Measurements from ENCODE around the gene PPP1CA.
A peak's percentile ranks its signal among the peaks of the same experiment; 100 is the strongest.

PPP1CA gene

GRCh38 chr11:67401495-67402191 lies at the start of gene PPP1CA:
PPP1CA (minus strand) TSS chr11:67401858; CDS start chr11:67401782, 76 bp downstream.
- peak; percentile 87 to 95 for DNase-seq

GRCh38 chr11:67450796-67451657 lies 49.4 kb upstream of the PPP1CA start:
- DNase-seq, result no peak

GRCh38 chr11:67449116-67449844 lies 47.6 kb upstream of the PPP1CA start:
- peak; percentile 31 to 38 for DNase-seq

- no peak for DNase-seq
Measured at GRCh38 chr11:67448220-67448609, 46.6 kb upstream of the PPP1CA start.

GRCh38 chr11:67445515-67445914 lies 43.9 kb upstream of the PPP1CA start:
- no peak for DNase-seq

- no peak for DNase-seq
Measured at GRCh38 chr11:67442504-67443404, 41.1 kb upstream of the PPP1CA start.

- DNase-seq, result no peak
Measured at GRCh38 chr11:67441731-67442351, 40.2 kb upstream of the PPP1CA start.

GRCh38 chr11:67441098-67441563 lies 39.5 kb upstream of the PPP1CA start:
- DNase-seq, result no peak

GRCh38 chr11:67440229-67441097 lies 38.8 kb upstream of the PPP1CA start:
- no peak for DNase-seq

GRCh38 chr11:67439321-67440228 lies 37.9 kb upstream of the PPP1CA start:
- peak; percentile 57 to 59 for DNase-seq

- DNase-seq, result no peak
Measured at GRCh38 chr11:67438158-67438902, 36.7 kb upstream of the PPP1CA start.

GRCh38 chr11:67437809-67438157 lies 36.1 kb upstream of the PPP1CA start:
- no peak for DNase-seq

- peak; percentile 85 to 92 for DNase-seq
Measured at GRCh38 chr11:67437082-67437808, 35.6 kb upstream of the PPP1CA start, which contains the start of gene PTPRCAP. PTPRCAP (minus strand) TSS chr11:67437682; CDS start chr11:67437619, 63 bp downstream.

GRCh38 chr11:67436459-67437081 lies 34.9 kb upstream of the PPP1CA start:
- DNase-seq, result peak; percentile 44 to 68

- no peak for DNase-seq
Measured at GRCh38 chr11:67435727-67436458, 34.2 kb upstream of the PPP1CA start.

- DNase-seq, result no peak
Measured at GRCh38 chr11:67435031-67435726, 33.5 kb upstream of the PPP1CA start.
